K562 (cell line): Measurements from ENCODE around the gene LSM14B. TPM values are rescaled to one million over a fixed set of nuclear protein-coding genes. Genes with fewer than 3 reads are reported as not detected.

Experiments used
- ATAC-seq: fragments of 200-7000 bp; cut with Tn5 transposase; 3 replicates; pipeline ENCODE4 v1.9.1; 2020; ENCODE audit warnings: moderate library complexity
- BruUV-seq: library from RNA; stranded (reverse); fragments of 400-500 nt; replicated peaks from 2 replicates; lab custom pipeline; 2021; lab: Mats Ljungman, UMichigan
- CTCF ChIA-PET: fragments of 300-600 bp; formaldehyde crosslinking; extraction: SDS; loops from one replicate; lab custom pipeline; 2021; ENCODE audit warnings: low intra/inter-chr PET ratio; lab: Yijun Ruan, JAX
- POLR2A ChIA-PET: fragments of 300-600, 350-650 bp; sonication (Branson Sonifier 250); formaldehyde crosslinking; extraction: SDS; loops from one replicate; lab custom pipeline; 2021; ENCODE audit warnings: antibody characterized with exemption, inconsistent platforms; lab: Yijun Ruan, JAX
- DNase-seq, 4 experiments: peaks; one replicate each; pipeline versions ENCODE4 v3.0.0 to v3.0.0-alpha.2; 2011 to 2018; ENCODE audit warnings: low spot score in 3 of 4, mixed read lengths in 3 of 4; ENCODE audit errors: extremely low read depth in 1 of 4
- FAIRE-seq: peaks from 2 replicates; lab custom pipeline; 2011; peaks lifted over from hg19 to GRCh38; lab: Jason Lieb, UNC
- H2AFZ ChIP-seq: 2 replicates; pipeline ENCODE4 v1.6.0; 2011; ENCODE audit warnings: low read depth, low read length, control low read depth, inconsistent platforms
- H3K27ac ChIP-seq: fragments of 200-600 bp; 3 replicates; pipeline ENCODE4 v1.8.0; 2011; ENCODE audit warnings: low read depth, mild to moderate bottlenecking, control low read depth, inconsistent platforms, low read length, moderate library complexity, mixed read lengths; ENCODE audit errors: extremely low read depth
- H3K27me3 ChIP-seq, 2 experiments: fragments of 300-600 bp in 1 of 2; 2 replicates in 1 of 2; 3 replicates in 1 of 2; pipeline versions ENCODE4 v1.6.0 to v1.8.0; 2011; ENCODE audit warnings: inconsistent platforms in 2 of 2, low read length in 2 of 2, mild to moderate bottlenecking in 1 of 2, mixed read lengths in 1 of 2, moderate library complexity in 1 of 2; ENCODE audit not compliant: control insufficient read depth in 2 of 2, insufficient read depth in 2 of 2
- H3K36me3 ChIP-seq: fragments of 300-600 bp; 3 replicates; pipeline ENCODE4 v1.8.0; 2011; ENCODE audit warnings: mild to moderate bottlenecking, low read length, inconsistent platforms; ENCODE audit not compliant: control insufficient read depth, insufficient read depth
- H3K4me1 ChIP-seq, 2 experiments: fragments of 200-600 bp in 1 of 2; replicated peaks in 1 of 2; 2 replicates in 1 of 2; 3 replicates in 1 of 2; pipeline versions ENCODE4 v1.5.1 to v1.8.0; 2011; ENCODE audit warnings: inconsistent platforms in 2 of 2, low read length in 2 of 2, mild to moderate bottlenecking in 1 of 2, mixed read lengths in 1 of 2, moderate library complexity in 1 of 2; ENCODE audit not compliant: control insufficient read depth in 2 of 2, insufficient read depth in 2 of 2
- H3K4me2 ChIP-seq: 2 replicates; pipeline ENCODE4 v1.6.1; 2011; ENCODE audit warnings: low read length, control low read depth, inconsistent platforms, mixed read lengths; ENCODE audit not compliant: insufficient read depth
- H3K4me3 ChIP-seq: fragments of 200-600 bp; sonication (generic), shearing (Covaris generic); 2 replicates; pipeline ENCODE4 v1.5.1; 2016; ENCODE audit warnings: control low read depth, inconsistent platforms
- H3K79me2 ChIP-seq: fragments of 200-600 bp; 3 replicates; pipeline ENCODE4 v1.8.0; 2011; ENCODE audit warnings: low read length, inconsistent platforms; ENCODE audit not compliant: control insufficient read depth, insufficient read depth
- H3K9ac ChIP-seq, 2 experiments: 2 replicates each; pipeline versions ENCODE4 v1.6.0 to v1.6.1; 2011; ENCODE audit warnings: low read depth in 2 of 2, low read length in 2 of 2, control low read depth in 1 of 2, inconsistent platforms in 1 of 2, mild to moderate bottlenecking in 1 of 2, mixed read lengths in 1 of 2; ENCODE audit not compliant: insufficient read depth in 1 of 2
- H3K9me1 ChIP-seq: one replicate; pipeline ENCODE4 v1.6.0; 2011; ENCODE audit warnings: inconsistent platforms, mild to moderate bottlenecking, low read length, moderate library complexity; ENCODE audit not compliant: control insufficient read depth, insufficient read depth
- H3K9me3 ChIP-seq: replicated peaks from 2 replicates; pipeline ENCODE4 v1.5.1; 2011; ENCODE audit warnings: low read depth, low read length, inconsistent platforms; ENCODE audit not compliant: control insufficient read depth, insufficient read depth
- H4K20me1 ChIP-seq: replicated peaks from 2 replicates; pipeline ENCODE4 v1.6.1; 2011; ENCODE audit warnings: low read length, inconsistent platforms, mixed read lengths; ENCODE audit not compliant: control insufficient read depth, insufficient read depth
- CCAR2 ChIP-seq: fragments of 200-400 bp; formaldehyde crosslinking; IDR thresholded peaks from 2 replicates; pipeline ENCODE4 v1.6.1; 2017; ENCODE audit warnings: mild to moderate bottlenecking, low read depth, low read length
- SOX6 ChIP-seq: fragments of 450-650 bp; IDR thresholded peaks from 2 replicates; pipeline ENCODE4 v1.6.1; 2014; ENCODE audit warnings: mild to moderate bottlenecking
- SREBF1 ChIP-seq: fragments of 150-350 bp; IDR thresholded peaks from 2 replicates; pipeline ENCODE4 v1.6.1; 2014; ENCODE audit warnings: antibody characterized with exemption, low read depth, low read length, borderline replicate concordance
- SRF ChIP-seq, 2 experiments: fragments of 250-450, 450-650 bp in 1 of 2; sonication (Bioruptor Pico) in 1 of 2; sonication (generic) in 1 of 2; formaldehyde crosslinking; IDR thresholded peaks; 2 replicates each; pipeline versions ENCODE4 v1.5.0 to v1.5.1; 2020 to 2022; ENCODE audit warnings: mild to moderate bottlenecking in 1 of 2, missing genetic modification reagents in 1 of 2
- STAT5B ChIP-seq: fragments of 250-450 bp; sonication (Bioruptor Pico); IDR thresholded peaks from 2 replicates; pipeline ENCODE4 v1.8.0; 2021; ENCODE audit warnings: mild to moderate bottlenecking, inconsistent platforms
- ZNF217 ChIP-seq: sonication (generic); formaldehyde crosslinking; IDR thresholded peaks from 2 replicates; pipeline ENCODE4 v1.8.0; 2022; ENCODE audit warnings: mild to moderate bottlenecking, missing genetic modification reagents
- ZNF232 ChIP-seq: sonication (generic); formaldehyde crosslinking; IDR thresholded peaks from 2 replicates; pipeline ENCODE4 v1.8.0; 2022; ENCODE audit warnings: mild to moderate bottlenecking, missing genetic modification reagents
- ZNF431 ChIP-seq: sonication (generic); formaldehyde crosslinking; IDR thresholded peaks from 2 replicates; pipeline ENCODE4 v1.8.0; 2022; ENCODE audit warnings: mild to moderate bottlenecking, missing genetic modification reagents
- whole genome bisulfite sequencing: fragments of 100-300 bp; shearing (Covaris generic); methylation state at CpG from one replicate; pipeline ENCODE4 v1.1.6; 2016; ENCODE audit warnings: low coverage, mixed read lengths; ENCODE audit not compliant: insufficient coverage; ENCODE audit errors: missing lambda C conversion rate; 5-methylcytosine and 5-hydroxymethylcytosine counted together
- in situ Hi-C: fragments of 300-500 bp; cut with MboI; formaldehyde crosslinking; loops from 4 replicates; pipeline ENCODE4 v1.15.0; 2018; ENCODE audit warnings: inconsistent platforms, mixed read lengths
- intact Hi-C: fragments of 100-400 bp; cut with micrococcal nuclease; formaldehyde crosslinking; loops from 2 replicates; pipeline ENCODE4 v1.14.2; 2022
- polyA plus RNA-seq, 8 experiments: library from polyadenylated mRNA; depleted of rRNA in 4 of 8; stranded (reverse) in 5 of 8; unstranded in 3 of 8; fragments of >200 nt; fragmentation: Nextera tagmentation in 2 of 8; fragmentation: Illumina TruSeq in 1 of 8; extraction: Ambion mirVana in 2 of 8; extraction: Trizol in 1 of 8; gene quantifications; 2 replicates each; pipeline versions ENCODE4 v1.2.1 to v1.2.3, GENCODE V29; 2011 to 2014; ENCODE audit warnings: inconsistent platforms in 1 of 8, missing spikeins in 1 of 8
- total RNA-seq, 7 experiments: library from RNA; depleted of rRNA in 6 of 7; stranded (reverse); fragments of >200 nt in 6 of 7; fragmentation: Illumina TruSeq in 2 of 7; extraction: Trizol in 2 of 7; gene quantifications; 2 replicates each; pipeline versions ENCODE4 v1.2.1 to v1.2.3, GENCODE V29; 2011 to 2021; ENCODE audit warnings: low replicate concordance in 1 of 7

The LSM14B gene
- total and polyA plus RNA-seq, 9 of the 15 experiments (the other 6 are each of a cell fraction or from before 2014, with no cell fraction given): 0.66 to 36.0 (median 20.2) TPM

GRCh38 chr20:62087227-62087626 is 35.0 kb upstream of the LSM14B start:
- intact Hi-C loops (no loop called here), in situ Hi-C loops (no loop called here)
- FAIRE-seq (no peak), DNase-seq (no peak), ATAC-seq (no peak)
- ChIA-PET CTCF (no interaction called here), POLR2A (interaction anchor here (0.6 kb wide), 1 partner anchor 49 kb away, joined by 3 read pairs; no protein-coding TSS in a partner anchor)
- no peaks in the 10 kb centered on the region for H3K9me3 ChIP-seq
- no peak overlapping the region for H3K9ac ChIP-seq
- H3K36me3 ChIP-seq: no peaks in the 10 kb centered on the region
- TF ChIP-seq ZNF232 (no peak), SRF (CRISPR knock-in tag; IDR thresholded peaks at IDR 0.05) (no peak), ZNF431 (no peak), STAT5B (CRISPR knock-in tag) (no peak), SREBF1 (no peak), ZNF217 (CRISPR knock-in tag) (no peak), SOX6 (no peak), CCAR2 (no peak)
- H3K4me3 ChIP-seq: no peak overlapping the region
- no peak overlapping the region for H3K4me2 ChIP-seq
- no TSS peak for BruUV-seq
- H3K9me1 ChIP-seq: no peaks in the 10 kb centered on the region
- H3K27me3 ChIP-seq: peaks cover 36 to 60% of the 10 kb centered on the region in 2 experiments
- H3K4me1 ChIP-seq: peaks cover 0 to 7% of the 10 kb centered on the region in 2 experiments; a peak in 3 of 5 replicates
- no peaks in the 10 kb centered on the region for H3K79me2 ChIP-seq
- no peak overlapping the region for H3K27ac ChIP-seq
- no peak overlapping the region for H2AFZ ChIP-seq
- 9% methylated on average over 11 of the region's 11 CpGs for WGBS
- no peaks in the 10 kb centered on the region for H4K20me1 ChIP-seq
